NCI-H187 (cell line): Measurements from ENCODE around the gene TNFRSF6B.

ENCODE experiments used
- DNase-seq, 2 experiments: peaks; one replicate each; lab custom pipeline; 2025; lab: John Stamatoyannopoulos, UW

Gene TNFRSF6B

DNA sequence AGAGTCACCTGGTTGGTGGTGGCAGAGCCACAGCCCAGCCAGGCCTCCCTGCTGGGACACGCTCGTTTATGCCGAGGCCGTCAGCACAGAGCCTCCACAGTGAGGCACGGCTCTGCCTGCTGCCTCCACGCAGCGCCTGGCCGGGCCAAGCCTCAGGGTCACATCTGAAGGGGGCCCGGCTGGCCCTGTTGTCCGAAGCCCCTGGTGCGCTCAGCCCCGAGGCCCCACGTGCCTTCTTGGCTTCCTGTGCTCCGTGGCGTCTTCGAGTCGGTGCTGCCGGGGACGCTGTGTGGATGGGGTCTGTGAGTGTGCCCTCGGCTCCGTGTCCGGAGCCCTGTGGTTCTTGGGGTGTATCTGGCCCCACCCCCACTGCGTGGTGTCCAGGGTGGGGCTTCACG is 10.4 kb upstream of the TNFRSF6B start:
- no peak for DNase-seq

- no peak for DNase-seq
Observed at GRCh38 chr20:63686492-63687321, 9.7 kb upstream of the TNFRSF6B start.

- no peak for DNase-seq
Observed at GRCh38 chr20:63687419-63688178, 8.9 kb upstream of the TNFRSF6B start.

DNA sequence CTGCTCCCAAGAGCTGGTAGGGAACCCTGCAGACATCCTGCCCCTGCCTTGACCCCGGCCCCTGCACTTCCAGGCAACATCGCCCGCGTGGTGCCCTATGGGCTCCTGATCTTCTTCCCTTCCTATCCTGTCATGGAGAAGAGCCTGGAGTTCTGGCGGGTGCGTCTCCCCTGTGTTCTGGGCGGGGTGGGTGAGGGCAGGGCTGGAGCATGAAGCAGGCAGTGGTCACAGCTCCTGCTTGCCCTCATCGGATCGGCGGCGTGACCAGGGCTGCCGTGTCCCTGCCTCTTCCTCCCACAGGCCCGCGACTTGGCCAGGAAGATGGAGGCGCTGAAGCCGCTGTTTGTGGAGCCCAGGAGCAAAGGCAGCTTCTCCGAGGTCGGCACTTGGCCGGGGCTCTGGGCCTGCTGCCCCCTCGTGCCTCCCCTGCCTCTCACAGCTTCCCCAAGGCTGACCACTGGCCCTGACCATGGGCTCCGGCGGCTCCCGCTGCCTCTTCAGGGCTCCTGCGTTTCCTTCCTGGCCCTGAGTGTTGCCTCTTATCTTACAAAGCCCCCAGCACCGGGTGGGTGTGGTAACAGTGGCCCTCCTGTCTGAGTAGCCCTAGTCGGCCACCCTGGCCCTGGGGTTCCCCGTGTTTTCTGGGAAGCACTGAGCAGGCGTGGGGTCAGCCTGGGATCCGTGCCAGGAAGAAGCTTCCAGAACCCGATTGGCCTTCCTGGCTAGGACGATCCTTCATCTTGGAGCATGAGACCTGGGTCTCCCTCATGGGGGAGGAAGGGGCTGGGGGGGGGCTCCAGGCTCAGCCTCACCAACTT is 8.0 kb upstream of the TNFRSF6B start:
- DNase-seq = no peak

DNA sequence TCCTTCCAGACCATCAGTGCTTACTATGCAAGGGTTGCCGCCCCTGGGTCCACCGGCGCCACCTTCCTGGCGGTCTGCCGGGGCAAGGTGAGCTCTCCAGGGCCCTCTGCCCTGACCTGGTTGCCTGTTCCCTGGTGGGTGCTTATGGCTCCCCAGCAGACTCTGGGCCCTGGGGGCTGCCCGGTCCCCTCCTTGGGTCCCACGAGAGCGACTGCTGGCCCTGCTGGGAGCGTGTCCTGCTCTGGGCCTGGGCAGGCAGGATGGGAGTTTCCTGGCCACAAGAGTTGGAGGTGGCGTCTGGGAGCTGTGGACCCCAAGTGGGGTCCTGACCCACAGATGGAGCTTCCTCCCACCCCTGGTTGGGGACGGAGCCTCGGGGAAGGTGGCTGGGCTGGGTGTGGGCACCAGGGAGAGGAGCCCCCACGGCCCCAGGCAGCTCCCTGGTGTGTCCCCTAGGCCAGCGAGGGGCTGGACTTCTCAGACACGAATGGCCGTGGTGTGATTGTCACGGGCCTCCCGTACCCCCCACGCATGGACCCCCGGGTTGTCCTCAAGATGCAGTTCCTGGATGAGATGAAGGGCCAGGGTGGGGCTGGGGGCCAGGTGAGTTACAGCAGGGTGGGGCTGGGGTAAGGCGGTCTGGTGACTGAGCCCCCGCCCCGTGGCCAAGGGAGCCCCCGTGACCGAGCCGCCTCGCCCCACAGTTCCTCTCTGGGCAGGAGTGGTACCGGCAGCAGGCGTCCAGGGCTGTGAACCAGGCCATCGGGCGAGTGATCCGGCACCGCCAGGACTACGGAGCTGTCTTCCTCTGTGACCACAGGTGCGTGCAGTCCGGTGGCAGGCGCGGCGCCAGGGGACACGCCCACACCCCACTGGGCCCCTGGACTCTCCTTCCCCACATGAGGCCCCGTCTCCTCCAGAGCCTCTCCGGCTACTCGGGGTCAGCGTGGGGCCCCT is 7.1 kb upstream of the TNFRSF6B start:
- DNase-seq = no peak

DNA sequence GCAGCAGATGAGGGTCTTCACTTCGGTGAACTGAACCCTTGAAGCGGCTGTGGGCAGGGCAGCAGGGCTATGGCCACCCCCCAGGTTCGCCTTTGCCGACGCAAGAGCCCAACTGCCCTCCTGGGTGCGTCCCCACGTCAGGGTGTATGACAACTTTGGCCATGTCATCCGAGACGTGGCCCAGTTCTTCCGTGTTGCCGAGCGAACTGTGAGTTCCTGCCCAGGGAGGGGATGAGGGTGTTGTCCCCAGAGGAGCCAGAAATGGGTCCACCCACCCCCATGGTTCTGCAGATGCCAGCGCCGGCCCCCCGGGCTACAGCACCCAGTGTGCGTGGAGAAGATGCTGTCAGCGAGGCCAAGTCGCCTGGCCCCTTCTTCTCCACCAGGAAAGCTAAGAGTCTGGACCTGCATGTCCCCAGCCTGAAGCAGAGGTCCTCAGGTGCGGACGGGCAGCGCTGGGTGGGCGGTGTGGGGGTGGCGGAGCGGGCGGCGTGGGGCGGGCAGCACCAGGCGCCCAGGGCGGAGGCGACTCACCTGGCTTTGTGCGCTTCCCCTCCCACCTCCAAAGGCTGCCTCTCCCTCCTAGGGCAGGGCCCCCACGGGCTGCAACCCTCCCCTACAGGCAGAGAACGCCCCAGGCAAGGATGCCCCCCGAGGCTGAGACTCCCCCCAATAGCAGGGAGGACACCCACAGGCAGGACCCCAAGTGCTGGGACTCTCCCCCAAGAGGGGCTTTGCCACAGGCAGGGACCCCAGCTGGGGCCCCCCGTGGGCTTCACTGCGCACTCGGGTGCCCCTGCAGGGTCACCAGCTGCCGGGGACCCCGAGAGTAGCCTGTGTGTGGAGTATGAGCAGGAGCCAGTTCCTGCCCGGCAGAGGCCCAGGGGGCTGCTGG is 6.2 kb upstream of the TNFRSF6B start:
- no peak for DNase-seq

DNA sequence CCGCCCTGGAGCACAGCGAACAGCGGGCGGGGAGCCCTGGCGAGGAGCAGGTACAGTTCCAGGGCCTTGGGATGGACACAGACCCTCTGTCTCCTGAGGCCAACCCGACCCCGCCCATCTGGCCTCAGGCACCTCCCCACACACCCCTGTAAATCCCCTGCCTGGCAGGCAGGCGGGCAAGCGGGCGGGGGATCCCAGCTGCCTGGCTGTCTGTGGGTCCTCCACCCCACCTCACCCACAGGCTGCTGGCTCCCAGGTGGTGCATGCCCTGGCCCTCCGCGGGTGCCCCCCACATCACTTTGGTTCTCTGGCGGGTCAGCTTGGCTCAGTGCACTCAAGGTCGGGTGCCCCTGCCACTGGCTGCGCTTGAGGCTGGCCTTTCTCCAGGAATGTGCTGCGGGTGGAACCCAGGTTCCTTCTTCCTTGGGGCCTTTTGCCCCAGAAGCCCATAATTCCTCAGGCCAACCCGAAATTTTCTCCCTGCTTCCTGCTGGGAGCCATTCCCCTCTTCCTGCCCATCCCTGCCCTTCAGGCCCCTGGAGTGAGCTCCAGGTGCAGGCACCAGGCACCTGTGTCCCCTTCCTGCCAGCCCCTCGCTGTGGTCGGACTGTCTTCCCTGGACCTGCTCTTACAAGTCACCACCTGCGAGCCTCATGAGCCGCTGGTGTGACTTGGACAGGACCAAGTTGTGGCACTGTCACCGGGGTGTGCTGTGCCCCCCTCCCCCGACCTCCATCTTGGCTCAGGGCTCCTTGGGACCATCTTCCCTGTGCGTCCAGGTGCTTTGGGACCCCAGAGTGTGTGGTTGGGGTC is 5.3 kb upstream of the TNFRSF6B start:
- no peak for DNase-seq

DNA sequence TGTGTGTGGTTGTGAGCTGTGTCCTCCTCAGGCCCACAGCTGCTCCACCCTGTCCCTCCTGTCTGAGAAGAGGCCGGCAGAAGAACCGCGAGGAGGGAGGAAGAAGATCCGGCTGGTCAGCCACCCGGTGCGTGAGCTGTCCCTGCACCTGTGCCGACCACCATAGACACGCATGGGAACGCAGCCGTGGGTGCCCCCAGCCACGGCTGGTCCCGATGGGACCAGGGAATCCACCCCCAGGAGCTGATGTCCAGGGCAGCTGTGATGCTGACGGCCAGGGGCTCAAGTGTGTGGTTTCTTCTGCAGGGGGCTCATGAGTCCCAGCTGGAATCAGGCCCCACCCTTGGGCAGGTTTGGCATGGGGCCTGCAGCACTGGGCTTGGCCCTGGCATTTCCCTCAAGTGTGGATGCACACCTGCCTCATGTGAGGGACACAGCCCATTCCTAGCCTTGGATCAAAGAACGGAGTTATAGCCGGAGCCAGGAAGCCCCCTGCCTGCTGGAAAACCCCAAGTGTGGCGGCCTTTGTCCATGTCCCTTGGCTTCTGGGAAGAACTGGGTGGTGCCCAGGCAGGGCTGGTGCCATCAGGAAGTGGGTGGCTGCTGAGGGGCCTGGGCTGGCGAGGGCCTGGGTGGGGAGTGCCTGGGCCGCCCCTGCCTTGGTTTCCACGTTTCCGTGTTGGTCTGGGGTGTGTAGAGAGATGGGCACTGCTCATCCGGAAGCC is 4.6 kb upstream of the TNFRSF6B start:
- no peak for DNase-seq

DNA sequence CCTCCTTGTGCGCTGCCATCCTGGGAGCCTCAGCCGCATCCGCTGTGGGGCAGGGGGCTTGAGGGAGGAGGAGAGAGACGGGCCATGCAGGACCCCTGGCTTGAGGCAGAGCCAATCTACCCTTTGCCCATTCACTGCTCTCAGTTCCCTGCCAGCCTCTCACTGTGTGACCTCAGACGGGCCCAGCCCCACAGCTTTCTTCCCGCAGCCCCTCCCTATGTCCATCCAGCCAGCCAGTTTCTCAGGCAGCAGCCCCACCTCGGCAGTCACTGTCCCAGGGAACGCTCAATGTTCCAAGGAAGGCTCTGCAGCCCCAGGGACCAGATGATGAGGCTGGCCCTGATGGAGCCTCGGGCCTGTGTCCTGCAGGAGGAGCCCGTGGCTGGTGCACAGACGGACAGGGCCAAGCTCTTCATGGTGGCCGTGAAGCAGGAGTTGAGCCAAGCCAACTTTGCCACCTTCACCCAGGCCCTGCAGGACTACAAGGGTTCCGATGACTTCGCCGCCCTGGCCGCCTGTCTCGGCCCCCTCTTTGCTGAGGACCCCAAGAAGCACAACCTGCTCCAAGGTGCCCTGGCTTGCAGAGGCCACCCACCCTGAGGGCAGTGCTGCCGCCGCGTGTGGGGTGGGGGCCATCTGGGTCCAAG is 3.9 kb upstream of the TNFRSF6B start:
- no peak for DNase-seq

DNA sequence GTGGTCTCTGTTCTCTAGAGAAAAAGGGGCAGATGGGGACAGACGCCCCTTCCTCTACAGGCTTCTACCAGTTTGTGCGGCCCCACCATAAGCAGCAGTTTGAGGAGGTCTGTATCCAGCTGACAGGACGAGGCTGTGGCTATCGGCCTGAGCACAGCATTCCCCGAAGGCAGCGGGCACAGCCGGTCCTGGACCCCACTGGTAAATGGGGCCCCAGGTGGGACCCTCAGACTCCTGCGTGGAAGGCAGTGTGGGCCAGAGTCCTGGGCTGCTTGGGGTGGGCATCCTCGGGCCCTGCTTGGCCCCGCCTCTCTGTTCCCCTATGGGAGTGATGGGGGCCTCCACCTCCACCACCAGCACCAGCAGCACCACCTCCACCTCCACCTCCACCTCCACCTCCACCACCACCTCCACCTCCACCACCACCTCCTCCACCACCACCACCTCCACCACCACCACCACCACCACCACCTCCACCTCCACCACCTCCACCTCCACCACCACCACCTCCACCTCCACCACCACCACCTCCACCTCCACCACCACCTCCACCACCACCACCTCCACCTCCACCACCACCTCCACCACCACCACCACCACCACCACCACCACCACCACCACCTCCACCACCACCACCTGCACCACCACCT is 3.2 kb upstream of the TNFRSF6B start:
- no peak for DNase-seq

DNA sequence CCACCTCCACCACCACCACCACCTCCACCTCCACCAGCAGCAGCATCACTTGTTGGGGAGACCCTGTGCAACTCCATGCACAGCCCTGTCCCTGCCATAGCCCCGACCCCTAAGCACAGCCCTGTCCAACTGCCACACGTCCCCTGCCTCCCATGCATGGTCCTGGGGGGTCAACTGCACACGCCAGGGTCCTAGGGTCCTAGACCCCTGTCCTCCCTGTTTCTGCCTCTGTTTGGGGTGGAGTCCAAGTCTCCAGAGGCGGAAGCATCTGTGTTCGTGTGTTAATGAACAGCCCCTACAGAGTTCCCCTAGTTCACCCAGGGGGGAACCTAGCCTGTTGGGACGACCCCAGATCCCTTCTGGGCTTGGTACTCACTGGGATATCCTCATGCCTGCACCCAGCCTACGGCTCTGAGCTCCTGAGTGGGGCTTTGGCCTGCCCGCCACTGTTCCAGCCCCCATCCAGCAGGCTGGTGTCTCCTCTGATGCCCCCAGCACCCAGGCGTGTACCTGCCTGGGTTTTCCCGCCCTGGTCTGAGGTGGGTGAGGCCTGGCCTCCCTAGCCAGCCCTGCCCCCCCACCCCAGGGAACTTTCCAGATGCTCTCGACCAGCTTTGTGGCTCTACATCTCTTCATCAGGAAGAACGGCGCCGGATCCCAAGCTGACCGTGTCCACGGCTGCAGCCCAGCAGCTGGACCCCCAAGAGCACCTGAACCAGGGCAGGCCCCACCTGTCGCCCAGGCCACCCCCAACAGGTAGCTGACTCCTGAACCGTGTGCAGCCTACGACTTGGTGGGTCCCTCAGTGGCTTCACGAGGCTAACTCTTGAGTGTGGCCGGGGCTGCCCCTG is 2.5 kb upstream of the TNFRSF6B start:
- no peak for DNase-seq

DNA sequence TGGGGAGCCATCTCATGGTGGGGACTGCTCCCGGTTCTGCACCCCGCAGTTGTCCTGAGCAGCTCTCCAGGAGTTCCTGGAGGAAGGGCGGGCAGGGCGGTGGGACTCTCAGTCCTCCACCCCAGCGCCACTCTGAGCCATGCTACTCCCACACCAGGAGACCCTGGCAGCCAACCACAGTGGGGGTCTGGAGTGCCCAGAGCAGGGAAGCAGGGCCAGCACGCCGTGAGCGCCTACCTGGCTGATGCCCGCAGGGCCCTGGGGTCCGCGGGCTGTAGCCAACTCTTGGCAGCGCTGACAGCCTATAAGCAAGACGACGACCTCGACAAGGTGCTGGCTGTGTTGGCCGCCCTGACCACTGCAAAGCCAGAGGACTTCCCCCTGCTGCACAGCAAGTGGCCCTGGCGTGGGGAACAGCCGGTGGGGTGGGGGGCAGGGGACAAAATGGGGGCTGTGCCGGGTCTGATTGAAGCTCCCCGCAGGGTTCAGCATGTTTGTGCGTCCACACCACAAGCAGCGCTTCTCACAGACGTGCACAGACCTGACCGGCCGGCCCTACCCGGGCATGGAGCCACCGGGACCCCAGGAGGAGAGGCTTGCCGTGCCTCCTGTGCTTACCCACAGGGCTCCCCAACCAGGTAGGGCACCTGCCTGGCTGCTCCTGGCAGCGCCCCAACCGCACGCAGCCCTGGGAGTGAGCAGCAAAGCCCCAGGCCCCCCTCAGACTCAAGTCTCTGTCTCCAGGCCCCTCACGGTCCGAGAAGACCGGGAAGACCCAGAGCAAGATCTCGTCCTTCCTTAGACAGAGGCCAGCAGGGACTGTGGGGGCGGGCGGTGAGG is 1.6 kb upstream of the TNFRSF6B start:
- no peak for DNase-seq

GRCh38 chr20:63695424-63696305 is 787 bp upstream of the TNFRSF6B start:
- DNase-seq = no peak

DNA sequence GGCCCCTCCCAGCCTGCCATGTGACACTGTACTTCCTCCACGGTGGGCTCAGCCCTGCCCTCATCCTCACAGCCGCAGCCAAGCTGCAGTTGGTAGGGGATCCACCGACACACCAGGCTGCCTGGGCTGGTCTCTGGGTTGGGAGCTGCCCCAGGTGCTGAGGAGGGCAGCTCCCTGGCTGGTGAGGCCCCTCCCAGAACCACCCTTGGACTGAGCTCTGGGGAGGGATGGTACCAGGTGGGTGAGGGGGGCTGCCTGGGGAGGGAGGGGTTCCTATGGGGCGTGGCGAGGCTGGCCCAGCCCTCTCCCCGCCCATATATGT is 185 bp upstream of the TNFRSF6B start:
- DNase-seq = no peak

DNA sequence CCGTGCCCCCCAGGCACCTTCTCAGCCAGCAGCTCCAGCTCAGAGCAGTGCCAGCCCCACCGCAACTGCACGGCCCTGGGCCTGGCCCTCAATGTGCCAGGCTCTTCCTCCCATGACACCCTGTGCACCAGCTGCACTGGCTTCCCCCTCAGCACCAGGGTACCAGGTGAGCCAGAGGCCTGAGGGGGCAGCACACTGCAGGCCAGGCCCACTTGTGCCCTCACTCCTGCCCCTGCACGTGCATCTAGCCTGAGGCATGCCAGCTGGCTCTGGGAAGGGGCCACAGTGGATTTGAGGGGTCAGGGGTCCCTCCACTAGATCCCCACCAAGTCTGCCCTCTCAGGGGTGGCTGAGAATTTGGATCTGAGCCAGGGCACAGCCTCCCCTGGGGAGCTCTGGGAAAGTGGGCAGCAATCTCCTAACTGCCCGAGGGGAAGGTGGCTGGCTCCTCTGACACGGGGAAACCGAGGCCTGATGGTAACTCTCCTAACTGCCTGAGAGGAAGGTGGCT is 960 bp downstream of the TNFRSF6B start:
- no peak for DNase-seq
